Coronary artery (tissue), 2 donors: Measurements from ENCODE around the gene RYR1.
"Not testable (repeated sequence)": the region's sequence is repeated elsewhere in the genome, so short reads cannot be mapped to it uniquely, and the experiment has no call there.

Source experiments
- DNase-seq: peaks from one replicate; pipeline ENCODE4 v3.0.0-alpha.2; 2017; ENCODE audit warnings: low spot score
- H3K27ac ChIP-seq, 2 donors: fragments of 200-600 bp; sonication (generic); one replicate each; pipeline ENCODE4 v1.5.1; 2016 to 2019
- H3K4me3 ChIP-seq: fragments of 200-600 bp; sonication (generic); 2 replicates; pipeline ENCODE4 v1.5.1; 2016; ENCODE audit warnings: mild to moderate bottlenecking, moderate library complexity
- TF ChIP-seq, protein P1 (sequence below): fragments of 200-600 bp; sonication (generic); IDR thresholded peaks from one replicate; pipeline ENCODE4 v1.5.1; 2019; ENCODE audit warnings: antibody characterized with exemption

RYR1 gene

DNA sequence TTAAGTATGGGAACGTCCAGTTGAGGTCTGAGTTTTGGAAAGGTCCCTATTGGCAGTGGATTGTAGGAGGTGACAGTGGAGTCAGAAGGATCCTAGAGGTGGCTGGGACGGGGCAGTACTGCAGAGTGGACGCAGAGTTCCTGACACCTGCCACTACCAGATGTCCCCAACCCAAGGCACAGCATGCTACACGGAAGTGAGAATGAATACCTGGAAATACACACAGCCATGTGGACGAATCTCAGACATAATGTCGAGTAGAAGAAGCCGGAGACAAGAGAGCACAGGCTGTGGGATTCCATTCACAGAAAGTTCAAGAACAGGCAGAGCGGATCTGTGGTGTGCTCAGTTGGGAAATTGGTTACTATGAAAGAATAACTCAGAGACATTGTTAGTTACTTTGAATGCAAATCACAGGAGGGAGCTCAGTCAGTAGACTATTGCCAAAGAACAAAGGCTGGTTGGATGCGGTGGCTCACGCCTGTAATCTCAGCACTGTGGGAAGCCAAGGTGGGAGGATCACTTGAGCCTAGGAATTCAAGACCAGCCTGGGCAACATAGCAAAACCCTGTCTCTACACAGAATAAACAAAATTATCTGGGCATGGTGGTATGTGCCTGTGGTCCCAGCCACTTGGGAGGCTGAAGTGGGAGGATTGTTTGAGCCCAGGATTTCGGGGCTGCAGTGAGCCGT is 37.4 kb downstream of the RYR1 start:
- Histone ChIP-seq H3K27ac (no peak overlapping the region), H3K4me3 (no peak overlapping the region)
- DNase-seq = no peak
- TF ChIP-seq, protein P1, sequence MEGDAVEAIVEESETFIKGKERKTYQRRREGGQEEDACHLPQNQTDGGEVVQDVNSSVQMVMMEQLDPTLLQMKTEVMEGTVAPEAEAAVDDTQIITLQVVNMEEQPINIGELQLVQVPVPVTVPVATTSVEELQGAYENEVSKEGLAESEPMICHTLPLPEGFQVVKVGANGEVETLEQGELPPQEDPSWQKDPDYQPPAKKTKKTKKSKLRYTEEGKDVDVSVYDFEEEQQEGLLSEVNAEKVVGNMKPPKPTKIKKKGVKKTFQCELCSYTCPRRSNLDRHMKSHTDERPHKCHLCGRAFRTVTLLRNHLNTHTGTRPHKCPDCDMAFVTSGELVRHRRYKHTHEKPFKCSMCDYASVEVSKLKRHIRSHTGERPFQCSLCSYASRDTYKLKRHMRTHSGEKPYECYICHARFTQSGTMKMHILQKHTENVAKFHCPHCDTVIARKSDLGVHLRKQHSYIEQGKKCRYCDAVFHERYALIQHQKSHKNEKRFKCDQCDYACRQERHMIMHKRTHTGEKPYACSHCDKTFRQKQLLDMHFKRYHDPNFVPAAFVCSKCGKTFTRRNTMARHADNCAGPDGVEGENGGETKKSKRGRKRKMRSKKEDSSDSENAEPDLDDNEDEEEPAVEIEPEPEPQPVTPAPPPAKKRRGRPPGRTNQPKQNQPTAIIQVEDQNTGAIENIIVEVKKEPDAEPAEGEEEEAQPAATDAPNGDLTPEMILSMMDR = no peak

DNA sequence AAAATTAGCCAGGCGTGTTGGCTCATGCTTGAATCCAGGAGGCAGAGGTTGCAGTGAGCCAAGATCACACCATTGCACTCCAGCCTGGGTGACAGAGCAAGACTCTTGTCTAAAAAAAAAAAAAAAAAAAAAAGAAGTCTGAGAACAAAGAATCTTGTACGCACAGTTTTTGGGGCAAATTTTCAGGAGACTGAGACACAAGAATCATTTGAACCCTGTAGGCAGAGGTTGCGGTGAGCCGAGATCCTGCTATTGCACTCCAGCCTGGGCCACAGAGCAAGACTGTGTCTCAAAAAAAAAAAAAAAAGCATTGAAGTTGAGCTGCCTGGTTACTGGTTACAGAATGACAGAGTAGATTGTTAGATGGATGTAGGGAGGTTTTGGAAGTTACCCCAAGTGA is 39.2 kb downstream of the RYR1 start:
- H3K4me3 ChIP-seq, H3K27ac ChIP-seq, DNase-seq: not testable (repeated sequence)

- no peak for DNase-seq
- H3K27ac ChIP-seq = no peak overlapping the region
- TF ChIP-seq, protein P1 = no peak
- no peak overlapping the region for H3K4me3 ChIP-seq
Measured at GRCh38 chr19:38473201-38473600, 39.7 kb downstream of the RYR1 start.

- no peak overlapping the region for H3K4me3 ChIP-seq
- no peak overlapping the region for H3K27ac ChIP-seq
- DNase-seq = no peak
- TF ChIP-seq, protein P1 = no peak
Measured at GRCh38 chr19:38475176-38475575, 41.7 kb downstream of the RYR1 start.

DNA sequence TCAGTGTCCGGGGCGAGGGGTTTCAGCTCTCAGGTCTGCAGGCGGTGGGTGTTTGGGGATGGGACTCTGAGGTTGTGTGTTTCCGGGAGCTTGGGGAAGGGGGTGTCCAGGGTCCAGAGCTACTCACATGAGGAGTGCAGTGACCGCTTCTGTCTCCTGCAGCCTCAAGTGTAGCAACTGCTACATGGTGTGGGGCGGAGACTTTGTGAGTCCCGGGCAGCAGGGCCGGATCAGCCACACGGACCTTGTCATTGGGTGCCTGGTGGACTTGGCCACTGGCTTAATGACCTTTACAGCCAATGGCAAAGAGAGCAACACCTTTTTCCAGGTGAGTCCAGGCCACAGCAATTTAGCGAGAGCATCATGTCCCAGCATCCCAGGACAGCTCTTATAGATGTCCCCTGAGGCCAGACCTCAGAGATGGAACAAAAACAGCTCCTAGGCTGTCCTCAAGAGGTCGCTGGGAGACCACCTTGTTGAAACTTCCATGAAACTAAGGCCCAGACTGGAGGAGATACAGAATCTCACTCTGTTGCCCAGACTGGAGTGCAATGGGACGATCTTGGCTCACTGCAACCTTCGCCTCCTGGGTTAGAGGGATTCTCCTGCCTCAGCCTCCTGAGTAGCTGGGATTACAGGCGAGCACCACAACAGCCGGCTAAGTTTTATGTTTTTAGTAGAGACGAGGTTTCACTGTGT is 44.9 kb downstream of the RYR1 start:
- Histone ChIP-seq H3K4me3 (no peak overlapping the region), H3K27ac (no peak overlapping the region)
- no peak for DNase-seq
- TF ChIP-seq, protein P1 = no peak

DNA sequence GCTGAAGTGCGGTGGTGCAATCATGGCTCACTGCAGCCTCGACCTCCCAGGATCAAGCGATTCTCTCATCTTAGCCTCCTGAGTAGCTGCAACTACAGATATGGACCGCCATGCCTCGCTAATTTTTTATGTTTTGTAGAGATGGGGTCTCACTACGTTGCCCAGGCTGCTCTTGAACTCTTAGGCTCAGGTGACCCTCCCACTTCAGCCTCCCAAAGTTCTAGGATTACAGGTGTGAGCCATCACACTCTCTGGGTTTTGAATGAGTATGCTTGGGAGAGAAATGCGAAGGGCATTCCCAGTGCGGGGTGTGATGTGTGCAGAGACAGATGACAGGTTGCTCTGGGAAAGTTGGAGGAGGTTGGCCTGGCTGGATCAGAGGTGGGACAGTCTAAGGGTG is 49.0 kb downstream of the RYR1 start:
- H3K27ac ChIP-seq = no peak overlapping the region
- DNase-seq = no peak
- no peak overlapping the region for H3K4me3 ChIP-seq
- TF ChIP-seq, protein P1 = no peak

DNA sequence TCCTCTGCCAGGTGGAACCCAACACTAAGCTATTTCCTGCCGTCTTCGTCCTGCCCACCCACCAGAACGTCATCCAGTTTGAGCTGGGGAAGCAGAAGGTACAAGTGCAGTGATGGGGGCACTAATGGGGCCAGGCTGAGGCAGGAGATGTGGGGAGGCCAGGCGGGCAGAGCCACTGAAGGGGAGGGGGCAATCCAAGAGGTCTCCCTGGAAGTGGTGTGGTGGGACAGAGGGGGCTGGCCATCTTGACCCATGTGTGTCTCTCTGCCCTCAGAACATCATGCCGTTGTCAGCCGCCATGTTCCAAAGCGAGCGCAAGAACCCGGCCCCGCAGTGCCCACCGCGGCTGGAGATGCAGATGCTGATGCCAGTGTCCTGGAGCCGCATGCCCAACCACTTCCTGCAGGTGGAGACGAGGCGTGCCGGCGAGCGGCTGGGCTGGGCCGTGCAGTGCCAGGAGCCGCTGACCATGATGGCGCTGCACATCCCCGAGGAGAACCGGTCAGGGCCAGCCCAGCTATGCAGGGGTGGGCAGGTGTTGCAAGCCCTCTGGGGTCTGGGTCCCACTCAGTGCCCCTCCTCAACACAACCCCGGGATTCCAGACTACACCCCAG is 49.6 kb downstream of the RYR1 start:
- TF ChIP-seq, protein P1 = no peak
- no peak for DNase-seq

More for the DNA sequence above, 49.6 kb downstream of the RYR1 start:
- no peak overlapping the region for H3K4me3 ChIP-seq
- H3K27ac ChIP-seq = no peak overlapping the region
